GM18499 (cell line): Measurements from ENCODE around the gene DNAH1.

Source experiments
- ATAC-seq: cut with Tn5 transposase; IDR thresholded peaks from one replicate; pipeline ENCODE4 v1.9.1; 2021; ENCODE audit warnings: moderate number of reproducible peaks; ENCODE audit not compliant: insufficient read depth, unreplicated experiment

Gene DNAH1

DNA sequence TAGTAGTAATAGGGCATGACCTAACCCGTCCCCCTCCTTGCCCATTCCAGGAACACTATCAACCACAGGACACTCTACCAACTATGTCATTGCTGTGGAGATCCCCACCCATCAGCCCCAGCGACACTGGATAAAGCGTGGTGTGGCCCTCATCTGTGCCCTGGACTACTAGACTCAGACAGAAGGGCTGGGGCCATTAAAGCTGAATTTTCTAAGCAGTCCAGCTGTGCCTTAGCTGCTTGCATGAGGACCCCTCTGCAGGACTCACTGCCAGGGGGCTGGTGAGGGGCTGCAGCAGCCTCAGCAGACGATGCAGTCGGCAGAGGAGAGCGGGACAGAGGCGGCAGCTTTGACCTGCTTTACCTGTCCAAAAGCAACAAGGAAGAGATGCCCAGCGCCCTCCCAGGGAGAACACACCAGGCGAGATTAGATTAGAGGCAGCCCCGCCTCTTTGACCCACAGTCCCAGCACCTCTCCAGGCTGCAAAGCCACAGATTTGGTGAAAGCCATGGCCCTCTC, 84.2 kb downstream of the DNAH1 start:
- no peak for ATAC-seq

DNA sequence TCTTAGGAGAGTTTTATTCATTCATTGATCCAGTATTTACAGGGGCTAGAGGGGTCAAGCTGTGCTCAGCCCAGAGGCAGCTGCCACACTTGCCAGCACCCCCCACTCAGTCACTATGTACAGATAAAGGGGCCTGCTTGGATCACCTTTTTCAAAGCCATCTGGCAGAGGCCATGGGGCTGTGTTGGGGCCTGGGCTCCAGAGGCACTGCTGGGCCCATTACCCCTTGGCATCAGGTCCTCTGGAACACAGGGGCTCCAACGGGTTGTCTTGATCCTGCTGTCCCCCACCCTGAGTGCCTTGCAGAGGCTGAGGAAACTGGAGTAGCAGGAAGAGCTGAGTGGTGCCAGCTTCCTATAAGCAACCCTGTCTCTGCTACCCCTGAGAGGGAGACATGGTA, 84.9 kb downstream of the DNAH1 start:
- no peak for ATAC-seq

DNA sequence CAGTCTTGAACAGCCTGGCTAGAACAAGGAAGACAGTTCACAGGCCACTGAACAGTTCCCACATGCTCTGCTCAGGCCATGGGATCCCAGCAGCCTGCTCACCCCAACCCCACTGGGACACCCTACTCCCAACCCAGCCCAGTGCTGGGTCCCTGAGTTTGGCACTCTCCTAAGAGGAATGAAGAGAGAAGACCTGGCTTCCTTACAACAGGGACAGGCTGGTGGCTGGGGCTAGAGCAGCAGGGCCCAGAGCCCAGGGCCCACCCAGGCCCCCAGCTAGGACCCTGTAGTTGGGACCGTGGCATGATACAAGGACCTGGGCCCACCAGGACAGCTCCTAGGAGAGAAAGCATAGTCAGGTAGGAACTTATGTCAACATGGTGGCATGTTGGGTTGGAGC, 85.4 kb downstream of the DNAH1 start:
- ATAC-seq, result no peak

DNA sequence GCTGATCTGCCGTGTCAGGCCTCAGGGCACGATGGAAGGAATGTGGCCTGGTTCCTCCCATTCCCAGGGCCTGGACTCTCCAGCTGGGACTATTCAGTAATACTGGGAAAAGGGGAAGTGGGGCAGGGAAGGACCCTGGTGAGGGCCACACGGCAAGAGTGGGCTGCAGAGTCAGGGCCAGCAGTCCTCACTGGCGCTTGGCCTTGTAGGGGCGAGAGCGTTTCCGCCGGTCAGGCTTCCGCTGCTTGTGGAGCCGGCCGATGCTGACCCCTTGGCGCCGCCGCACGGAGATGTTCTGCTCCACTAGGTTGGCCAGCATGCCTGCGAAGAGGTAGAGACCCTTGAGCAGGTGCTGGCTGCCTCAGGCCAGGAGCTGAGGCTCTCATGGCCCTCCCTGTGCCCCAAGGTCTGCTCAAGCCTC, 86.0 kb downstream of the DNAH1 start:
- ATAC-seq, result no peak

DNA sequence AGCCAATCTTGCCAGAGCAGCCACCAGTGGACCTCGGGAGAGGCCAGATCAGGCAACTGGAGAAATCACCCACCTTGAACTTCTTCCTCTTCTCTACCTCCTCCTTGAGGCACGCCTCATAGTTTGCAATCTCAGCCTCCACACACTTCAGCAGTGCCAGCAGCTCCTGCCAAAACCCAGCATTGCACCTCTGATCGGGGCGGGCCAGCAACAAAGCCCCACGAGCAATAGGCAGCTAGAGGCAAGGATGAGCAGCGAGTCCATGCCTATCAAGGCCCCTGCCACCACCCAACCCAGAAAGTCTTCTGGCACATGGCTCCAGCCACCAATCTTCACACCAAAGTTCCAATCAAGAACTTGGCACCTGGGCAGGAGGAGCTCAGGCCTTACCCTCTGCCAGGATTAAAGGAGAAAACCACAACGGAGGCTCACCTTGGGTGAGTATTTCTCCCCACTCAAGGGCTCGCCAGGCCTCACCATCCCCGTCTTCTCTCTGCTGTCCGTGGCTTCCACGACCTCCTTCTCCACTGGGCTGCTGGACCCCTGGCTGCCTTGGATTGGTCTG, 86.7 kb downstream of the DNAH1 start:
- no peak for ATAC-seq

DNA sequence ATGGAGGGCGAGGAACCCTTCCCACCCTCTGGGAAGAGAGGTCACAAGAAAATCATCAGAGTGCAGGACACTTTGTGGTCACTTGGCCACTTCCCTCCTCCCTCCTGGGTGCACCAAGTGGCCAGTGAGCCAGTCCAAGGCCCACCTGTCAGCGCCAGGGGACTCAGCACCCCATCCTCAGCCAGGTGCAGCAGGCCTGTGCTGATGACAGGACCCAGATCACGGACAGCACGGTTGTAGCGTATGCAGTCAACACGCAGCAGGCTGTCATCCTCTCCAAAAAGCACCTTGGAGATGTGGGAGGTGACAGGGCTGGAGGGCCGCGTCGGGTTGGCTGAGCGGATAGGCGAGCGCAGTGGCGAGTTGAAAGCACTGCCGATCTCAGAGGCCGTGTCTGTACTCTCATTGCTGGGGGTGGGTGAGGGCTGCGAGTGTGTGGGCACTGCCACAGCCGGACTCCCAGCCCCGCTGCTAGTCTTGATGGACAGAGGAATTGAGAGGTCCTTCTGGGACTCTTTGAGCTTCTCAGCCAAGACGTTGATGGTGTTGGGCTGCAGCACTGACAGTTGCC, 87.2 kb downstream of the DNAH1 start:
- no peak for ATAC-seq

DNA sequence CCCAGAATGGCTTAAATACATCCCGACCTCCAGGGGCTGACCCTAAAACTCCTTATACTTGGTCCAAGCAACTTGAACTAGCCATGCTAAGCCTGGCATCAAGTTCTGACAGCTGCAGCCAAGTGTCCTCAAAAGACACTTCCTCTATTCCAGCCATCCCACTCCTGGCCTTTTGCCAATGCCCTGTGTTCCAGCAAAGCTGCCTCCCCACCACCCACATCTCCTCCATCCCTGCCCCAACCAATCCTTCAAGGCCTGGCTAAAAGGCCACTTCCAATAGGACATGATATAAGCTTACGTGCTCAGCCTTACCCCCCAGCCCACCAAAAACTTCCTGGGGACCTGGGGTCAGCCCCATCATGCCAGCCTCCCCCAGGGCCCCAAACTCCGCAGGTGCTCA, 87.8 kb downstream of the DNAH1 start:
- ATAC-seq, result no peak

DNA sequence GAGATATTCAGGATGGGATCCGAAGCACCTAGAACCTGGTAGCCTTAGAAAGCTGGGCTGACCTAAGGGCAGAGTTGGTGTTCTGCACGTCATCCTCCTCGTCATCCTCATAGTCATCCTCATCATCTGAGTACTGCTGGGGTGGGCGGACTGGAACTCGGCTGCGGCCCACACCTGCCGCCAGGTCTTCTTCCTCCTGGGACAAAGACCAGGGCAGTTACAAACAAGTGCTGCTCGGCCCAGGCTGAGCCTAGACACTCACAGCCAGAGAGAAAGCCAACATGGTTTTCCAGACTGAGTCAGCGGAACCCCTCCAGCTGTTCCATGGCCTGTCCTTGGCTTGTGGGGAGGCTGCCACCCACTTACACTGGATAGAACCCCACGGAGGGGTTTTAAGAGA, 88.3 kb downstream of the DNAH1 start:
- no peak for ATAC-seq

DNA sequence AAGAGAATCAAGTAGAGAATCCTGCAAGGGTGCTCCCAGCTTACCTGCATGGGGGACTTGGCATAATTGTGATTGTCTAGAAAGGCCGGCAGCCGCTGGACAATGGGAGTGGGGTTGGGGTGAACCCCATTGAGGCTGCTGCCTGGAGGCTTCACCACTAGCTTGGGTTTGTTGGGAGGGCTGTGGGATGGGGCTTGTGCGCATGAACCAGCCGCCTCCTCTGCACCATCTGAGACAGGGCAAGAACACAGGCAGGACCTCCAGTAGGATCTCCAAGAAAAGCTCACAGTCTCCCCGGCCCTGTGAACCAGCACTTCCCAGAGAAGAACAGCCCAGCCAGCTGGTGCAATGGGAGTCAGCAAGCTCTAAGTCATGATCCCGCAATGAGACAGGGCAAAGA, 88.9 kb downstream of the DNAH1 start:
- ATAC-seq, result no peak

DNA sequence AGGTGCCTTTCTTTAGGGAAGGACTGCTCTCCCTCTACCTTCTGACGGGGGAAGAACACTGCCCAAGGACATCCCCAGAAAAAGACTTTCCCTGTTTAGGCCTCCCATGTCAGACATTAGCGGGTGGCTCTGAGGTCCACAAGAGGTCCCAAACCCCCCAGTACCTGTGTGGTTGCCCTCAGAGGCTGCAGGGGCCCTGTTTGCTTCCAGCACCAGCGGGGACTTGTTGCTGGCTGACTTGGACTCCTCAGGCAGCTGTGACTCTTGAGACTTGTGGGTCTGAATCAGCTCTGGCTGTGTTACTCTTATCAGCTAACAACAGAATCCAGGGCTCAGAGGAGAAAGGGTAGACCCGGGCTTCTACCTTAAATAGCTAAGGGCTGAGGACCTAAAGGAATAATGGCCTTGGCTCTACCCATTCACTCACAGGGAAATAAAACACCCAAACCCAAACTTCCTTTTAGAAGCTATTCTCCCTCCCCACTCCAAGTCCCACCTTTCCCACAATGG, 89.5 kb downstream of the DNAH1 start:
- ATAC-seq, result no peak

DNA sequence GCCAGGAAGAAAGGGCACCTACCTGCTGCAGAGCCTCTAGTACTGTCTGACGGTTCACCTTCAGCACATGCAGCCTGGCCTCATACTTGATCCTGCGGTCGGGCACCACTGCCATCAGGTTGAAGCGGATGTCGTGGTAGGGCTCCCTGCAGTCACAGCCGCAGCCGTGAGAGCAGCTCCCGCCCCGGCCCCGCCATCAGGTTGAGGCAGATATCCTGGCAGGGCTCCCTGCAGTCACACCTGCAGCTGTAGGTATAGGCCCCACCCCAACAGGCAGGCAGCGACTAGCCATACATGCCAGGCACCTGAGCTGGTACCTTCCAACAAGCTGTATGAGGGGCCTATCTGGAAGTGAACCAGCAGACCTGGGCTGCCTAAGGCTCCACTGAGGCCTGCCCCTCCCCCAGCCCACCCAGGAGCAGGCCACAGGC, 90.1 kb downstream of the DNAH1 start:
- ATAC-seq, result no peak

DNA sequence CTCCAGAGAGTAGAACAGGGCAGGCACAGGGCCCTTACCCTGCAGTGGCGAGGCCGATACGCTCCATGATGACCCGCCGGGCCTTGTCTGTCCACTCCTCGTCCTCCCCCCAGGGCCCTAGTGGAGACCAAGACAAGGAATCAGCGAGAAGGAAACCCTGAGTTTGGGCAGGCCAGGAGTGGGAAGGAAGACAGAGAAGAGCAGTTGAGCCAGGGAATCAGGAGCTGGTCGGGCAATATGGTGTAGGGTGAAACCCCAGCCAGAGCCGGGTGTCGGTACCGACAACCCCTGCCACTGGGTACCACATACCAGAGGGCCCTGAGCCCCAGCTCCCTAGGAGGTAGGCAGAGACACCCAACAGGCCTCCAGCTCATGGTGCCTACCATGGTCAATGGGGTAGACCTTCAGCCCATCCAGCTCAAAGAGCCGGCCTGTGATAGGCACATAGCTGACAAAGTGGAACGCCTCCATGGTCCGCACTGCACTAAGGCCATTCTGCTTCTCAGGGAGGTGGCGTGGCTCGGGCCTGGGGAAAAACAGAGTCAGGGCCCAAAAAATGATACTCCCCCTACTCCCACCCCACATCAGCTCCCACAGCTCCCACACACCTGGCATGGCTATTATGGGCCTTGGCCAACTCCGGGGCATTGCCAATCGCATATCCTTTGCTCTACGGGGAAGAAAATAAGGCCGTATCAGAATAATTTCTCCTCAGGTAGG, 90.8 kb downstream of the DNAH1 start:
- ATAC-seq, result no peak

DNA sequence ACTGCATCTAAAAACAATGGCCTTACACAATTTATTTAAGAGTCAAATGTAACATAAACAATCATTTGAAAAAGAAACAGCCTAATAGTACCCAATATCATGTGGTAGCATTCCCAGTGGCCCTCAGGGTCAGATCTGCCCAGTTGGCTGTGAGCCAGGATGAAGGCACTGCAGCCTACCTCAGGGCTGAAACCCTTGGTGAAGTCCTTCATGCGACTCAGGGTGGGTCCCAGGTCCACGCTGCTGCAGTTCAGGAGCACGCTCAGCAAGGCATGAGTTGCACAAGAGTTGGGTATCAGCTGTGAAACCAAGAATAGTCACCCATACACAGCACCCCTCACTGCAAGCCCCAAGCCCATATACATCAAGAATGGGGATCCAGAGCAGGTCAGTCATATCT, 91.7 kb downstream of the DNAH1 start:
- no peak for ATAC-seq

DNA sequence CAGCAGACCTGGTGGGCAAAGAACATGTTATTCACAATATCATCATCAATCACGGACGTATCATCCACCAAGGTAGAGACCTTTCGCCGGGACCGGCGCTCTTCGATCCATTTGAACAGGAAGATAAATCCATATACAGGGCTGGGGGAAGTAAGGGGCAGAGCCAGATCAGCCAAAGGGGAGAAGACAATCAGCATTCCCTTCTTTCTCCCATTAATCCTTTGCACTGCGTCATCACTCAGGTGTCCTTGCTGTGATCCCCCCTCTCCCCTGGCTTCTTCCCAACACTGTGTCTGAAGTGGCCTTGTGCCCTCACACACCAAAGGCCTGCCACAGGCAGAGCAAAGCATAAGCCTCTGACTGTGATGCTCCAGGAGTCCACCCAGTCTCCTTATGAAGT, 92.3 kb downstream of the DNAH1 start:
- ATAC-seq, result no peak

DNA sequence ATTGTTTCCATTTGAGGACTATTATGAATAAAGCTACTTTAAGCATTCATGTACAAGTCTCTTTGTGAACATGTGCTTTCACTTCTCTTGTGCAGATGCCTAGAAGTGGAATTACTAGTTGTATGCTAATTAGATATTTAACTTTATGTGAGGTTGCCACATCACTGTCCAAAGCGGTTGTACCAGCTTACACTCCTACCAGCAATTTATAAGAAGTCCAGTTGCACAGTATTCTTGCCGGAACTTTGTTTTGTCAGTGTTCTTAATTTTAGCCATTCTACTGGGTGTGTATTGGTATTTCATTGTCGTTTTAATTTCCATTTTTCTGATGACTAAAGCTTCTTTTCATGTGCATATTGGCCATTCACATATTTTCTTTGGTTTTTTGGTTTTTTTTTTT, 99.7 kb downstream of the DNAH1 start:
- ATAC-seq, result no peak

DNA sequence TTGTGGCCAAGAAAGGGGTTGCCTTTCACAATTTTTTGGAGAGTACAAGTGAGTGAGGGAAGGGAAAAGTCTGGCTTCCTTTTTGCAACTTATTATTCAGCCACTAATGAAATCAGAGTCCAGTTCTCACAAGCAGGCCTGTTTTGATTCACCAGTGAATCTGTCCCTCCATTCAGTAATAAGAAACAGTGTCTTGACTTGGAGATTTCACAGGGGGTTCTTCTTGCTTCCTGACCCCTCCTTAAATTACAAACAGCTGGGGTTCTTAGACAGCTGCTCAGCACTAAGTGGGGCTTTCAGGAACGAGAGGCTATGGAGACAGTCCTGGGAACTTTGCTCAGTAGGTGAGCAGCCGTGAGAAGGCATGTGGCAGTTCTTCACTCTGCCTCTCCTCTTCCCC, 104.3 kb downstream of the DNAH1 start:
- no peak for ATAC-seq

DNA sequence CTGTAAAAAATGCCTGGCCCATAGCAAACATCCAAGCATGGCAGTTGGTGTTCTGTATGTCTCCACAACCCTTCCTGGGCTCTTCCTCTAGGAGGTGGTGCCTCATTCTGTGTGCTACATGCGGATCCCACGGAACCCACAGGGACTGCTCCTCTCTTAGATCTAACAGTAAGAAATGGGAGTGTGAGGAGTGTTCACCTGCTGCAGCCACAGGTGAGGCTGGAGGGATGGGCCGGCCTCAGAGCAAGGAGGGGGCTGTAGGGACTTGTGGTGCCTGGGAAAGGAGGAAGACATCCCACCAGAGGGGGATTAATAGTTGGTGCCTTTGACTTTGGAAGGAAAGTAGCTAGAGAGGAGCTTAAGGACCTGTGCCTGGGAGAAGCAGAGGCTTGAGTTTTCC, 106.5 kb downstream of the DNAH1 start:
- ATAC-seq, result no peak

DNA sequence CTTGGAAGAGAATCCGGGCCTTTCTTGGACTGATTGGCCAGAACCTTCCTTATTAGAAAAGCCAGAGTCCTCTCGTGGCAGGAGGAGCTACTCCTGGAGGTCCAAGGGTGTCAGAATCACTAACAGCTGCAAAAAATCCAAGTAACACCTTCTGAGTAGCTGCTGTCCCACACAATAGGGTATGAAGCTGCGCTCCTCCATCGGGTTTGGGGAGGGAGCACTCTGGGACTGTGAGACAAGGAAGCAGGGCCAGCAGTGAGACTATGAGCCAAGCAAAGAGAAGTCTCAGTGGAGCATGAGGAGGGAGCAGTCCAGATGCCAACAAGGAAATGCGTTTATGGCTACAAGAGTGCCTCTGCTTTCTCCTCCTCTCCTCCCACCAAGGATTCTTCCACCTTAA, 107.1 kb downstream of the DNAH1 start:
- no peak for ATAC-seq

DNA sequence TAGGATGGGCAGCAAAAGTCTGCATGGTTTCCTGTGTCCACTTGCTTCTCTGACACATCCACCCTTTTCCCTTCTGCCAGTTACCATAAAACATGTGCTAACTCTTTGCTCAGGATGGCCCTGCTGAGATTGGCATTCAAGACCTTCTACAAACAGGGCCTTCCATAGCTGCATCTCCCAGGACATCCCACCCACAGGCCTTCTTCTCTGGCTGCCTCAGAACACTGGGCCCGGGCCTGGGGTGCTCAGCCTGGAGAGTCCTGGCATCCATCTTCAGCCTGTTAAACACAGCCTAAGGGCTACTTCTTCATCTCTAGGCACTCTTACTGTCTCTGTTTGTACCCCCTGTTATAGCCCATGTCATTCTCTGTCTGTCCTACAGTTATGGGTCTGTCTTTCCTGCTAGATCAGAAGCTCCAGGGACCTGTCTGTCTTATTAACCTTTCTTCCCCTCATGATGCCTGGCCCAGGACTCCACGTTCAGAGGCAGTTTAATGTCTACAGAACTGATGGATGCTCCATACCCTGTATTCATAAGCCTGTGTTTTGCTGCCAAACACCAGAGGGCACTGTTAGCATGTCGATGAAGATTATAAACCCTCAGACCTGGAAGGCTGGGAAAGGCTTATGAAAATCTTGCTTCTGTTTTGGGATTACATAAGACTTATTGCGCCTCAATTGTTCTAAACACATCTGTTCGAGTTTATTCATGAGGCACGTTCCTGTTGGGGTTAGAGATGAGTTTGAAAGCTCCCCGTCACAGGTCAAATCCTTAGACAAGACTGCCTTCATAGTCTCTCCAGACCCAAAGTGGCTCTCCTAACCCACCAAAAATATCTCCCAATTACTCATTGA, 112.3 kb downstream of the DNAH1 start:
- ATAC-seq, result no peak

DNA sequence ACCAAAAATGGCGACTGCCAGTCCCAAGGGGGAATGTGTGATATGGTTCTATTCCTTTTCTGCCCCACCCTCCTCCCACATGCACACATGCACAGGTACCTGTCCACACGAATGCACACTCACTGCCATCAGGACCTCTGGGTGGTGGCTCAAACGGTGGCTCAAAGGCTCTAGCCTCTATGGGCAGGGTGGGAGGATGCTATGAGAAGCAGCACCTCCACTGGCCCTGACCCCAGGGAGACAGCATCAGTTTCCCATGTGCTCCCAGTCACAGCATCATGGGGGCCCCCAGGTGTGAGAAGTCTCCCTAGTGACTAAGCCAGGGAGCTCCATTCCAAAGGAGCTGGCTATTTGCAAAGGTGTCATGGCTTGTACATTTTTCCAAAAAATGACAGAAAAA, 112.9 kb downstream of the DNAH1 start:
- ATAC-seq, result no peak
